ENCODE data around the gene ZBTB20.

ZBTB20 gene

GRCh38 chr3:114879059-114880031, 267.7 kb downstream of the ZBTB20 start:
- H3K9ac ChIP-seq (ENCODE audit: low read length) = no peak overlapping the region
- H2BK15ac ChIP-seq (replicated peaks; ENCODE audit: low read depth) = no peak overlapping the region
- DNase-seq = no peak
- no peak overlapping the region for H2BK5ac ChIP-seq (ENCODE audit: low read length)
- H3K4me3 ChIP-seq (ENCODE audit: low read length) = no peak overlapping the region
- no peak overlapping the region for H2AK5ac ChIP-seq (ENCODE audit: low read length)
- no peak overlapping the region for H4K5ac ChIP-seq (ENCODE audit: low read length)
- H3K18ac ChIP-seq (ENCODE audit: low read length) = no peak overlapping the region
- H4K8ac ChIP-seq (ENCODE audit: low read depth, low read length) = no peak overlapping the region
- H3K27ac ChIP-seq (ENCODE audit: low read depth, low read length) = no peak overlapping the region
- H3K56ac ChIP-seq (ENCODE audit: low read length) = no peak overlapping the region
- no peak overlapping the region for H3K23ac ChIP-seq (ENCODE audit: low read length)
- H2BK120ac ChIP-seq (ENCODE audit: low read depth, low read length) = no peak overlapping the region
- no peak overlapping the region for H3K4me2 ChIP-seq (ENCODE audit: low read length)
- H3K79me2 ChIP-seq (ENCODE audit: control insufficient read depth, insufficient read depth, low read length) = no peaks in the 10 kb centered on the region
- no peaks in the 10 kb centered on the region for H3K27me3 ChIP-seq (ENCODE audit: insufficient read depth, low read length, poor library complexity)
- H3K36me3 ChIP-seq (ENCODE audit: control insufficient read depth, insufficient read depth, low read length) = no peaks in the 10 kb centered on the region
- H3K79me1 ChIP-seq (ENCODE audit: low read length) = no peaks in the 10 kb centered on the region
- no peak overlapping the region for H3K4ac ChIP-seq (ENCODE audit: low read depth, low read length)
- no peaks in the 10 kb centered on the region for H3K4me1 ChIP-seq (ENCODE audit: control insufficient read depth, low read depth, low read length)
- no CpG with 5 or more reads among the region's 8 CpGs for WGBS (ENCODE audit: extremely low coverage, insufficient coverage, low lambda C conversion rate)

GRCh38 chr3:114878114-114878839, 268.8 kb downstream of the ZBTB20 start:
- no peak overlapping the region for H4K5ac ChIP-seq (ENCODE audit: low read length)
- H2BK5ac ChIP-seq (ENCODE audit: low read length) = no peak overlapping the region
- WGBS (ENCODE audit: extremely low coverage, insufficient coverage, low lambda C conversion rate) = no CpG with 5 or more reads among the region's 5 CpGs
- no peak overlapping the region for H3K18ac ChIP-seq (ENCODE audit: low read length)
- no peaks in the 10 kb centered on the region for H3K79me1 ChIP-seq (ENCODE audit: low read length)
- H3K36me3 ChIP-seq (ENCODE audit: control insufficient read depth, insufficient read depth, low read length) = no peaks in the 10 kb centered on the region
- H3K27ac ChIP-seq (ENCODE audit: low read depth, low read length) = no peak overlapping the region
- H2BK120ac ChIP-seq (ENCODE audit: low read depth, low read length) = no peak overlapping the region
- H3K9ac ChIP-seq (ENCODE audit: low read length) = no peak overlapping the region
- no peak overlapping the region for H3K4me2 ChIP-seq (ENCODE audit: low read length)
- H3K27me3 ChIP-seq (ENCODE audit: insufficient read depth, low read length, poor library complexity) = no peaks in the 10 kb centered on the region
- H3K4ac ChIP-seq (ENCODE audit: low read depth, low read length) = no peak overlapping the region
- DNase-seq = no peak
- H3K4me1 ChIP-seq (ENCODE audit: control insufficient read depth, low read depth, low read length) = no peaks in the 10 kb centered on the region
- H4K8ac ChIP-seq (ENCODE audit: low read depth, low read length) = no peak overlapping the region
- no peak overlapping the region for H3K4me3 ChIP-seq (ENCODE audit: low read length)
- no peak overlapping the region for H3K23ac ChIP-seq (ENCODE audit: low read length)
- no peak overlapping the region for H3K56ac ChIP-seq (ENCODE audit: low read length)
- no peaks in the 10 kb centered on the region for H3K79me2 ChIP-seq (ENCODE audit: control insufficient read depth, insufficient read depth, low read length)
- no peak overlapping the region for H2AK5ac ChIP-seq (ENCODE audit: low read length)
- no peak overlapping the region for H2BK15ac ChIP-seq (replicated peaks; ENCODE audit: low read depth)

GRCh38 chr3:114877378-114878113, 269.5 kb downstream of the ZBTB20 start:
- no peak overlapping the region for H3K4ac ChIP-seq (ENCODE audit: low read depth, low read length)
- H3K79me2 ChIP-seq (ENCODE audit: control insufficient read depth, insufficient read depth, low read length) = no peaks in the 10 kb centered on the region
- no peaks in the 10 kb centered on the region for H3K36me3 ChIP-seq (ENCODE audit: control insufficient read depth, insufficient read depth, low read length)
- H3K4me3 ChIP-seq (ENCODE audit: low read length) = no peak overlapping the region
- no peaks in the 10 kb centered on the region for H3K27me3 ChIP-seq (ENCODE audit: insufficient read depth, low read length, poor library complexity)
- no peak overlapping the region for H3K9ac ChIP-seq (ENCODE audit: low read length)
- no peak overlapping the region for H3K56ac ChIP-seq (ENCODE audit: low read length)
- no peak overlapping the region for H3K4me2 ChIP-seq (ENCODE audit: low read length)
- no peaks in the 10 kb centered on the region for H3K4me1 ChIP-seq (ENCODE audit: control insufficient read depth, low read depth, low read length)
- H2AK5ac ChIP-seq (ENCODE audit: low read length) = no peak overlapping the region
- H2BK5ac ChIP-seq (ENCODE audit: low read length) = no peak overlapping the region
- no peak overlapping the region for H3K18ac ChIP-seq (ENCODE audit: low read length)
- DNase-seq = no peak
- H3K23ac ChIP-seq (ENCODE audit: low read length) = no peak overlapping the region
- H2BK120ac ChIP-seq (ENCODE audit: low read depth, low read length) = no peak overlapping the region
- WGBS (ENCODE audit: extremely low coverage, insufficient coverage, low lambda C conversion rate) = no CpG with 5 or more reads among the region's 2 CpGs
- H3K27ac ChIP-seq (ENCODE audit: low read depth, low read length) = no peak overlapping the region
- H2BK15ac ChIP-seq (replicated peaks; ENCODE audit: low read depth) = no peak overlapping the region
- no peak overlapping the region for H4K5ac ChIP-seq (ENCODE audit: low read length)
- no peak overlapping the region for H4K8ac ChIP-seq (ENCODE audit: low read depth, low read length)
- no peaks in the 10 kb centered on the region for H3K79me1 ChIP-seq (ENCODE audit: low read length)

- no peak overlapping the region for H4K8ac ChIP-seq (ENCODE audit: low read depth, low read length)
- no peaks in the 10 kb centered on the region for H3K79me1 ChIP-seq (ENCODE audit: low read length)
- H3K27me3 ChIP-seq (ENCODE audit: insufficient read depth, low read length, poor library complexity) = no peaks in the 10 kb centered on the region
- H2AK5ac ChIP-seq (ENCODE audit: low read length) = no peak overlapping the region
- H3K36me3 ChIP-seq (ENCODE audit: control insufficient read depth, insufficient read depth, low read length) = no peaks in the 10 kb centered on the region
- no peak overlapping the region for H3K18ac ChIP-seq (ENCODE audit: low read length)
- H3K79me2 ChIP-seq (ENCODE audit: control insufficient read depth, insufficient read depth, low read length) = no peaks in the 10 kb centered on the region
- no peak overlapping the region for H2BK15ac ChIP-seq (replicated peaks; ENCODE audit: low read depth)
- no peak overlapping the region for H3K23ac ChIP-seq (ENCODE audit: low read length)
- H2BK5ac ChIP-seq (ENCODE audit: low read length) = no peak overlapping the region
- no CpG with 5 or more reads among the region's 3 CpGs for WGBS (ENCODE audit: extremely low coverage, insufficient coverage, low lambda C conversion rate)
- H3K4me1 ChIP-seq (ENCODE audit: control insufficient read depth, low read depth, low read length) = no peaks in the 10 kb centered on the region
- H4K5ac ChIP-seq (ENCODE audit: low read length) = no peak overlapping the region
- no peak overlapping the region for H2BK120ac ChIP-seq (ENCODE audit: low read depth, low read length)
- no peak overlapping the region for H3K4me2 ChIP-seq (ENCODE audit: low read length)
- H3K4me3 ChIP-seq (ENCODE audit: low read length) = no peak overlapping the region
- no peak overlapping the region for H3K27ac ChIP-seq (ENCODE audit: low read depth, low read length)
- H3K4ac ChIP-seq (ENCODE audit: low read depth, low read length) = no peak overlapping the region
- no peak overlapping the region for H3K9ac ChIP-seq (ENCODE audit: low read length)
- H3K56ac ChIP-seq (ENCODE audit: low read length) = no peak overlapping the region
- DNase-seq = no peak
These were observed 272.5 kb downstream of the ZBTB20 start for GRCh38 chr3:114874522-114874971.

- no peak overlapping the region for H3K9ac ChIP-seq (ENCODE audit: low read length)
- H3K18ac ChIP-seq (ENCODE audit: low read length) = no peak overlapping the region
- no peak overlapping the region for H4K8ac ChIP-seq (ENCODE audit: low read depth, low read length)
- H3K23ac ChIP-seq (ENCODE audit: low read length) = no peak overlapping the region
- no peak overlapping the region for H2BK5ac ChIP-seq (ENCODE audit: low read length)
- no peaks in the 10 kb centered on the region for H3K27me3 ChIP-seq (ENCODE audit: insufficient read depth, low read length, poor library complexity)
- no CpG with 5 or more reads among the region's 1 CpG for WGBS (ENCODE audit: extremely low coverage, insufficient coverage, low lambda C conversion rate)
- H3K79me2 ChIP-seq (ENCODE audit: control insufficient read depth, insufficient read depth, low read length) = no peaks in the 10 kb centered on the region
- H3K36me3 ChIP-seq (ENCODE audit: control insufficient read depth, insufficient read depth, low read length) = no peaks in the 10 kb centered on the region
- H3K79me1 ChIP-seq (ENCODE audit: low read length) = no peaks in the 10 kb centered on the region
- H3K4ac ChIP-seq (ENCODE audit: low read depth, low read length) = no peak overlapping the region
- H3K56ac ChIP-seq (ENCODE audit: low read length) = no peak overlapping the region
- H2BK120ac ChIP-seq (ENCODE audit: low read depth, low read length) = no peak overlapping the region
- no peak overlapping the region for H3K4me3 ChIP-seq (ENCODE audit: low read length)
- H4K5ac ChIP-seq (ENCODE audit: low read length) = no peak overlapping the region
- no peak overlapping the region for H3K4me2 ChIP-seq (ENCODE audit: low read length)
- H3K4me1 ChIP-seq (ENCODE audit: control insufficient read depth, low read depth, low read length) = no peaks in the 10 kb centered on the region
- no peak for DNase-seq
- no peak overlapping the region for H3K27ac ChIP-seq (ENCODE audit: low read depth, low read length)
- H2BK15ac ChIP-seq (replicated peaks; ENCODE audit: low read depth) = no peak overlapping the region
- H2AK5ac ChIP-seq (ENCODE audit: low read length) = no peak overlapping the region
These were observed 273.5 kb downstream of the ZBTB20 start for GRCh38 chr3:114873591-114873990.
